ENCODE results near the gene NDUFB8.

NDUFB8 gene

GRCh38 chr10:100568912-100569311 lies 39.2 kb upstream of the NDUFB8 start:
- no peak for TF ChIP-seq CTCF (conservative IDR thresholded peaks at IDR 0.05; ENCODE audit: low read depth, low read length)
- DNase-seq (ENCODE audit: low read depth): no peak
- no peak overlapping the region for H3K4me3 ChIP-seq (ENCODE audit: low read length)

GRCh38 chr10:100567826-100568225 lies 38.2 kb upstream of the NDUFB8 start:
- no peak for DNase-seq (ENCODE audit: low read depth)
- no peak for TF ChIP-seq CTCF (conservative IDR thresholded peaks at IDR 0.05; ENCODE audit: low read depth, low read length)
- no peak overlapping the region for H3K4me3 ChIP-seq (ENCODE audit: low read length)

- no peak for TF ChIP-seq CTCF (conservative IDR thresholded peaks at IDR 0.05; ENCODE audit: low read depth, low read length)
- no peak for DNase-seq (ENCODE audit: low read depth)
Observed at GRCh38 chr10:100567249-100567648, 37.6 kb upstream of the NDUFB8 start.

DNA sequence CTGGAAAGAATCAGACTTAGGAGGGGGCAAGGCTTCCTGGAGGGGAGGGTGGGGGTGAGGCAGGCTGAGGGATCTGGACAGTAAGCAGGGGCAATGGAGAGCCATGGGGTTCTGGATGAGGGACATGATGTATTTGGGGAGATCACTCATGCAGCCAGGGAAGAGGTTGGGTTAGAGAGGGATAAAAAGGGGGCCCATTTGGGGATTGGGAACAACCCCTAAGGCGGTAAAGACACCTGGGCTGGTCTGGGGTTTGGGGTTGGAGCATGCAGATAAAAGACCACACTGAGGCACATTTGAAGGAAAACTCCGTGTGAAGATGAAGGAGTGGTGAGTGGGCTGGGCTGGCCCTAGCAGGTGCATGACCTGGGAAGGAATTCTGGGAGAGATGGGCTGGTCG lies 36.9 kb upstream of the NDUFB8 start:
- no peak for TF ChIP-seq CTCF (conservative IDR thresholded peaks at IDR 0.05; ENCODE audit: low read depth, low read length)
- no peak for DNase-seq (ENCODE audit: low read depth)
- no peak overlapping the region for H3K4me3 ChIP-seq (ENCODE audit: low read length)

More at GRCh38 chr10:100567249-100567648, 37.6 kb upstream of the NDUFB8 start:
- H3K4me3 ChIP-seq (ENCODE audit: low read length): no peak overlapping the region

GRCh38 chr10:100565206-100565985 lies 35.7 kb upstream of the NDUFB8 start:
- no peak for TF ChIP-seq CTCF (conservative IDR thresholded peaks at IDR 0.05; ENCODE audit: low read depth, low read length)
- no peak overlapping the region for H3K4me3 ChIP-seq (ENCODE audit: low read length)
- no peak for DNase-seq (ENCODE audit: low read depth)

DNA sequence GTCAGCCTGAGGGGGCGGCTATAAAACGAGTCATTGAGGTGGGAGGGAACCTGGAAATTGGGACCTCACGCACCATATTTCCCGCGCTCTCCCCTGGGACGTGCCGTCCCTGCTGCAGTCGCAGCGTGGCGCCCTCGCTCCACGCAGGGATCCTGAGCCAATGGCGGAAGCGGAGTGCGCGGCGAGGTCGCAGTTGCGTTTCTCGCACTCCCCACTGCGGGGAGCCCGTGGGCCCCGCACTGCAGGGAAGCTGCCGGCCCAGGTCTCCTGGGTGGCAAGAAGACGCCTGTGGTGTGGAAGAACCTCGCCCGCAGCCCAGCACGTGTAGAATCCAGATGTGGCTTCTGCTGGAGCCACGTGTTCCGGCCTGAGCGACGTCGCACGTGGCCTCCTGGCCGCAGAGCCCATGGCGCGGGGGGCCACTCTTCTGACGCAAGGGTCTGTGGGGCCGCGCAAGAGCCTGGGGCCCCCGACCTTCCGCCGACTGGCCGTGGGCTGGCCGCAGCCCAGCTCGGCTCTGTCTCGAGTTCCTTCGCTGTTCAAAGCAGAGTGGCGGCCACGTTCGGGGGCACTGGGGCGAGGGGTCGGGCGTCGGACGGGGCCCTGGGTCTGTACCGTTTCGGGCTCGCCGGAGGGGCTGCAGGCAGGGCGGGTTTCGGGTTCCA lies 32.5 kb upstream of the NDUFB8 start:
- peak; percentile 89 for TF ChIP-seq CTCF (conservative IDR thresholded peaks at IDR 0.05; ENCODE audit: low read depth, low read length)
- DNase-seq (ENCODE audit: low read depth): peak; percentile 19
- no peak overlapping the region for H3K4me3 ChIP-seq (ENCODE audit: low read length)

- no peak for DNase-seq (ENCODE audit: low read depth)
- no peak overlapping the region for H3K4me3 ChIP-seq (ENCODE audit: low read length)
- no peak for TF ChIP-seq CTCF (conservative IDR thresholded peaks at IDR 0.05; ENCODE audit: low read depth, low read length)
Observed at GRCh38 chr10:100561005-100561404, 31.3 kb upstream of the NDUFB8 start.

Measured in retinal pigment epithelial cell (primary cell).